Stomach (tissue), 4 donors: Measurements from ENCODE around the gene CD40.

Experiments used
- POLR2A ChIP-seq, 4 donors: fragments of 450-650 bp; IDR thresholded peaks; one replicate each; pipeline ENCODE4 v1.6.1; 2016; ENCODE audit warnings: antibody characterized with exemption in 4 of 4, control low read depth in 2 of 4, mild to moderate bottlenecking in 1 of 4, moderate library complexity in 1 of 4
- TF ChIP-seq, protein P1 (sequence below), 7 experiments: fragments of 450-650 bp in 4 of 7; fragments of 200-600 bp in 3 of 7; sonication (generic) in 3 of 7; IDR thresholded peaks; one replicate each; pipeline ENCODE4 v1.5.1; 2016 to 2019; ENCODE audit warnings: antibody characterized with exemption in 7 of 7, control low read depth in 2 of 7, mild to moderate bottlenecking in 1 of 7

DNA sequence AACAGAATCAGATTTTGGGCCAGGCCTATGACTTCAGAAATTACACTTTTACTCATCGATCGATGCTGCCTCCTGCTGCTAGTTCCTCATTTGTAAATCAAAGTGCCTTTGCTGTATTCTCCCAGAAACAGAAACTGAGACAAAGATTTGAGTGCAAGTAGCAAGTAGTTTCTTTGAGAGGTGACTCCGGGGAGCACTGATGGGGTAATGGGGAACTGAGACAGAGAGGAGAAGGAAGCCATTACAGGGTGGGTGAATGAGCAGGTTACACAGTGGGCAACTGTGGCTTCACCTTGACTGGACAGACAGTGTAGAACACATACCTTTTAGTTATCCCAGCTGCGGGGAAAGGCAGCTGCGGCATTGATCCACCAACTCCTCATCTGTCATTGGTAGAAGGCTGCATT lies 9.7 kb upstream of the CD40 start:
- TF ChIP-seq, protein P1, sequence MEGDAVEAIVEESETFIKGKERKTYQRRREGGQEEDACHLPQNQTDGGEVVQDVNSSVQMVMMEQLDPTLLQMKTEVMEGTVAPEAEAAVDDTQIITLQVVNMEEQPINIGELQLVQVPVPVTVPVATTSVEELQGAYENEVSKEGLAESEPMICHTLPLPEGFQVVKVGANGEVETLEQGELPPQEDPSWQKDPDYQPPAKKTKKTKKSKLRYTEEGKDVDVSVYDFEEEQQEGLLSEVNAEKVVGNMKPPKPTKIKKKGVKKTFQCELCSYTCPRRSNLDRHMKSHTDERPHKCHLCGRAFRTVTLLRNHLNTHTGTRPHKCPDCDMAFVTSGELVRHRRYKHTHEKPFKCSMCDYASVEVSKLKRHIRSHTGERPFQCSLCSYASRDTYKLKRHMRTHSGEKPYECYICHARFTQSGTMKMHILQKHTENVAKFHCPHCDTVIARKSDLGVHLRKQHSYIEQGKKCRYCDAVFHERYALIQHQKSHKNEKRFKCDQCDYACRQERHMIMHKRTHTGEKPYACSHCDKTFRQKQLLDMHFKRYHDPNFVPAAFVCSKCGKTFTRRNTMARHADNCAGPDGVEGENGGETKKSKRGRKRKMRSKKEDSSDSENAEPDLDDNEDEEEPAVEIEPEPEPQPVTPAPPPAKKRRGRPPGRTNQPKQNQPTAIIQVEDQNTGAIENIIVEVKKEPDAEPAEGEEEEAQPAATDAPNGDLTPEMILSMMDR (IDR thresholded peaks at IDR 0.05), result no peak
- TF ChIP-seq POLR2A (IDR thresholded peaks at IDR 0.05), result no peak
